ENCODE results near the gene MLF2.
"Not testable (repeated sequence)": the region's sequence is repeated elsewhere in the genome, so short reads cannot be mapped to it uniquely, and the experiment has no call there.

The MLF2 gene

DNA sequence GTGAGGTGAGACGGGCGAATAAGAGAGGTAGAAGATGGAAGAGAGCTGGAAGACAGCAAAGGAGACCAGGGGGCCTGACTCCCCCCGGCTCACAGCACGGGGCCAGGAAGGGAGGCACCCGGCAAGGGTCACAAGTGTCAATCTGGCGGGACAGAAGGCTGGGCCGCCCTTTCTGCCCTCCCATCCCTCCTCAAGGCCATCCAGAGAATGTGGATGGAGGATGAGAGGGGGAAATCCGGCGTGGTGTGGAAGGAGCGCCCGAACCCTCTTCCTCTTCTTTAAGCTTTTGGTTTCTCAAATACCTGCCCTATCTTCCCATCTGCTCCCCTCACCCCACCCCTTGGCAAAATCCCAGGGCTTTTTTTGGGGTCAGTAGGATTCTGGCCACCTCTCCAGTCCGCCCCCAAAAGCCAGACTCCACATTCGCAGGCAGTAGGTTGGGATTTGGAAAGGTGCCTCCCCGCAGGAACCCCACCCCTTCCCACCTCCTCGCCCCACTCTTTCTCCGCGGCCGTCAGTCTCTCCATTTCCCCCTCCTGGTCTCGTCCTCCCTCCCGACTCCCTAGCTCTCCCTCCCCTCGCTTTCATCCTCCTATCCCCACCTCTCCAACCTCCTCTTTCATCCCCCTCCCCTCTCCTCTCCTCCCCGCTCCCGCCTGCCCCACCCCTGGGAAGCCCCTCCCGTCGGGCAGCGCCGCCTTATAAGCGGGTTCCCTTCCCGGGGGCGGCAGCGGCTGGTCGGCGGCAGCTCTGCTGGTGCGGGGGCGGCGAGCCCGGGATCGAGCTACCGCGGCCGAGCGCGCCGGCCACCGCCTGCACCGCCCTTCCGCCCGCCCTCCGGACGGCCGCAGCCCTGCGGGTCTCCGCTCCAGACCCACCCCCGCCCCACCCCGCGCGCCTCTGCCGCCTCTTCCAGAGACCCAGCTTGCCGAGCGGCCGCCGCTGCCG, 13.0 kb upstream of the MLF2 start, which contains the start of gene PTMS:
Gene PTMS, plus strand, starts transcription at position 730 of the 948 bp plus-strand sequence. CDS start 343 bp downstream, outside the sequence.
- DNase-seq (ENCODE audit: low read depth): peak; percentile 94

DNA sequence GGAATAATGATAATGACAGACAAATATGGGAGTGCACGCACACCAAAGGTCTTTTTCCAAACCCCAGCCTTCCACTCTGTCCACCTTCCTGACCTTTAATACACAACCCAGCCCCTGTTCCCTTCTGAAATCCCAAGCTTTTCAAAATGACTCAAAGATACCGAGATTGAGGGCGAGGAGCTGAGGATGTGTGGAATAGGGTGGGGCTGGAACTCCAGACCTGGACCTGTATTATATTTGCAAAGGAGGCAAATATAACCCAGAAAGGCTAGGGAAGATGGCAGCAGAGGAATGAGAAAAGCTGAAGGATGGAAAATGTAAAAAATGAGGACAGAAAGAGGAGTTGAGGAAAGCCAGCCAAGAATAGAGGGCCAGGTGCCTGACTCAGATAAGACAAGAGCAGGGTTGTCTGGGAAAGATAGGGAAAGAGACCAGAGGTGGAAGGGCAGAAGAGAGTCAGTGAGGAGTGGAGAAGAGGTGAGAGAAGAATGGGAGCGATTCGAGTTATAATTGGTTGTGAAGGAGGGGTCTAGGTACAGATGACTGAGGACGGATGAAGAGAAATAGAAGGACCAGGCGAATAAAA, 12.2 kb upstream of the MLF2 start:
- DNase-seq (ENCODE audit: low read depth): no peak

DNA sequence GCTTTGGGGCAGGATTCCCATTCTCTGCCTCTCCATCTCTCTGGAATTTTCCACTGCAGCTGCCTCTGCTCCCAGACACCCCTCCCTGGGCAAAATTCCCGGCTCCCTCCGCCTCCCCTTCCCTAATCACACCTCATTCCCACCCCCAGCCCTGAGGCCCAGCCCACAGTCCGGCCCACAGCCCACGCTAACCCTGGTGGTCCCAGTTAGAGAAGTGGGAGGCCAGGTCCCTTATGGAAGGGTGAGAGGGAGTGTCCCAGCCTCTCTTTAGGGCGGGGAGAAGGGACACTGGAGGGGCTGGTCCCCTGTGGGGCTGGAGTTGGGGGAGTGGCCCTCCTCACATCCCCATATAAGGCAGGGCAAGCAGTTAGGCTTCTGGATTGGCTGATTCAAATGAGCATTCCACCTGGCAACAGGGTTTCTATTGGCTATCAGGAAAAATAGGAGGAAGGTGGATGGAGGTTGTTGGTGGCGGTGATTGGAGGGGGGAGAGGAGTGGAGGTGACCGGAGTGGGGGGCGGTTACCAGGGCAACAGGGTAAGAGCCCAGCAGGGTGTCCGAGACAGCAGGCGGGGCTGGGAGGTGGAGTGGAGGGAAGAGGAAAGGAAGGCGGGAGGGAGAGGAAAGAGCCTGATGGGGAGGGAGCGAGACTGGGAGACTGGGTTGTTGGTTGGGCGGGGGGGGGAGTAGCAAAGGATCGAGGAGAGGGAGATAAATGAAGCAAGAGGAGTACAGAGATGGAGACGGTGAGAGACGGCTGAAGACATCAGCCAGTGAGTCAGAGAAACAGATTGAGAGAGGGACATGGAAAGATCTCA, 11.3 kb upstream of the MLF2 start:
- DNase-seq (ENCODE audit: low read depth): peak; percentile 99

DNA sequence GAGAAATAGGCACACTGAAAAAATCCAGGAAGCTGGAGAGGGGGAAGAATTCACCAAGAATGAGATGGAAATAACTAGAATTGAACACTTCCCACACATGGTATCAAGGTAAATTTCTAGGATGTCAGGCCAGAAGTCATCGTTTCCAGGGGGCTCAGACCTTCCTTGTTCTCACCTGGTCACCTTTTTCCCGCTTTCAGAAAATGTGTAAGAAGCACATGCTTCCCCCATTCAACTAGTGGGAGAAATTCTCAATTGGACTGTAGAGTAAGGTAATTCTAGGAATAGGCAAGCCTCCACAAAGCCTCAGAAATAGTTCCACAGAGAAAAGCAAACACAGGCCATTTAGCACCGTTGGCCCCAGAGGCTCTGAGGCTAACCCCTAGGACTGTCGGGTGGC, 10.4 kb upstream of the MLF2 start:
- no peak for DNase-seq (ENCODE audit: low read depth)

DNA sequence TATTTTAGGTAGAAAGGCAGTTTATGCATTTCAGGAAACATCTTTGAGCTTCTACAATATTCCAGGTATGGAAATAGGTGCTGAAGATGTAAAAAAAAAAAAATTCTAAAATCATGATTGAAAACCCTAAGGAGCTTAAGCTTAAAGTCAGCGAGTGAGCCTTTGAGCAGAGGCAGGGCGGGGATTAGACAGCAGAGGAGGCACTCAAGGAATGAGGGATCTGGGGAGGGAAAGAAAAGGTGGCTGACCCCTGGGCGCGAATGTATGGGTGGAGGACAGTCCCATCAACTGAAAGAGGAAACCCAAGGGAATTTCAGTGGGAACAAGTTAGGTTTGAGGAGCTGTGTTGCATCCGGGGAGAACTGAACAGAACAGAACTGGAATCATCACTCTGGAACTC, 6.8 kb upstream of the MLF2 start:
- no peak for DNase-seq (ENCODE audit: low read depth)

GRCh38 chr12:6758506-6759095, 5.7 kb upstream of the MLF2 start:
- no peak for DNase-seq (ENCODE audit: low read depth)

- DNase-seq (ENCODE audit: low read depth): no peak
Measured at GRCh38 chr12:6757028-6757690, 4.2 kb upstream of the MLF2 start.

- DNase-seq (ENCODE audit: low read depth): no peak
Measured at GRCh38 chr12:6754411-6754810, 1.5 kb upstream of the MLF2 start.

DNA sequence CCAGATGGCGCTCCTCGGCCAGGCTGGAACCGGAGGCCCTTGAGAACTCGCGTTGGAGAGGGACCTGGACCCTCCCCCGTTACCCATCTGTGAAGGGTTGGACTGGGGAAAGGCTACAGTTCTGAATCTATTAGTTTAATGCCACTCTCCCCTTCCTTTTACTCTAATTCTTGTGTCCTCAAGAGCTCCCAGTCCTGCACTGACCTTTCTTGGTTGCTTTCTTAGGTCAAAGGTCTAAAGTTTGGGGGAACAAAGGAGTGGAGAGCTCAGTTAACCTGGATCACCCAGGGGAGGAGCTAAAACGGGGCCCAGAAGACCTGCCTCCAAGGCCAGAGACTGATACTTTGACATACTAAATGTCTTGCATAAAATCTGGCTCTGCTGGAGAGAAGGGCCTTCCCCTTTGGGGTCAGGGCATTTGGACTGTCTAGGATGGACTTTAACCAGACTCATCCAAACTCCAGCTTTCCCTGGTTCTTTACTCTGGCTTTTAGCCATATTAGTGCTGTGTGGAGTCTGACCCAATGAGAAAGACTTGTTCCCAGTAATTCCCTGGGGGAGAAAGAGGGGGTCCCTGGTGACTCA, 923 bp upstream of the MLF2 start:
- no peak for DNase-seq (ENCODE audit: low read depth)

DNA sequence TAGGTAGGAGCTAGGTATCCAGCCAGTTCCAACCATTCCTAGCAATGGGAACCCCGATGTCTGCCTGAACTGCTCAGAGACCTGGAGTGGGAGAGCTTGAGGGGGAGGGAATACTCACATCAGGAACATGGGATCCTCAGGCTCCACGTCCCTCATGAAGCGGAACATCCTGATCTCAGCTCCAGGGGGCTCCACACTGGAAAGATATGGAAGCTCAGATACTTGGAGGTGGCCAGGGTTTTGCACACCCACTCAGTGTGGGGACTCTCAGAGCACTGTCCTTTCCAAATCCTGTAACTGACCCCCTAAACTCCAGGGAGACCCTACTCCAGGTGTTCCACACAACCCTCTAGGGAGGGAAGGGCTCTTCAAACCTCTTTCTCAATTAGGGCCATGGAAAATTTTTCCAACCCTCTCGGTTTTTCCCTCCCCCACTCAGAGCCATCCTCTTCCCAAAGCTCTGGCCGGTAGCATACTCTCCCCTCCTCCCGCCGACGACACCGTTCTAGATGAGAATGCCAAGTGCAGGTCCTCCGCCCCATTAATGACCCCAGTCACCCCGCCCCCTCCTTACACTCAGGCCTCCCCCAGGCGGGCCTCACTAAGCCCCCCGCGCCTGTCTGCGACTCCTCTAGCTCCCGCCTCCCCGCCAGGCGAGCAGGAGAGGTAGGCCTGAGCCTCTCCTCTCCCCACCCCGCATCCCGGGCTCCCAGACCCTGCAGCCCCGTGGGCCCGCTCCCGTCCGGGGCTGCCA, 597 bp downstream of the MLF2 start:
- DNase-seq (ENCODE audit: low read depth): no peak

DNA sequence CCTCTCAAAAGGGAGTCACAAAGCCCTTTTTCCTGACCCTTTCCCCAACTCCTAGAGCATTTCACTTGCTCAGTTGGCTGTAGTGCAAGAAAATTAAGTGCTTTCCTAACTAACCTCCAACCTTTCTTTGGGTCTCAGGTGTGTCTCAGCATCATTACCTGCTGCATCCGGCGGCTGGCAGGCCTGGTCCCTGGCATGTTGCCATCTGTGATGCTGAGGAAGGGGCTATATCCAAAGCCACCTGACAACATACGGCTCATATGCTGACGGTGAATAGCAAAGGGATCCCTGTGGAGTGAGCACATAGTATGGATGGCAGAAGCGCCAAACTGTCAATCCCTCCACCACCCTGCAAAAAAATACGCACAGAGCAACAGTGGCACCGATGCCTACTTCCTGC, 1.2 kb downstream of the MLF2 start:
- no peak for DNase-seq (ENCODE audit: low read depth)

- no peak for DNase-seq (ENCODE audit: low read depth)
Measured at GRCh38 chr12:6750506-6750905, 2.4 kb downstream of the MLF2 start.

GRCh38 chr12:6748761-6749160, 4.2 kb downstream of the MLF2 start:
- DNase-seq (ENCODE audit: low read depth): no peak

DNA sequence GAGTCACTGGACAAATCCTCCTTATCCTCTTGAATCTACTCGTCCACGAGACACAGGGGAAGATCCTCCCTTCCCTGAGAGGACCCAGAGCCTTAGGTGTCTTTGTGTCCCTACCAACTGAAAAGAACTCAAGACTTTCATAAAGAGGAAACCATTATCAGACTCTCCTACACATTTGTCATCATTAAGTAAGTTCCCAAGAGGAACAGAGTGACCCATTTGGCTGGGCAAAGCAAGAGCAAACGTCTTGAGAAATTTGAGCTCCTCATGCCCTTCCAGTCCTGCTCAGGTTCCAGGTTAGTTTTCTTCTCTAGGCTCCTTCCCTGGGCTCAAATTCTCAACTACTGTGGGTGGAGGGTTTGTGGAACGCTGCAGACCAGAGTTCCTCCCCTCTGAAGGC, 5.7 kb downstream of the MLF2 start:
- no peak for DNase-seq (ENCODE audit: low read depth)

DNA sequence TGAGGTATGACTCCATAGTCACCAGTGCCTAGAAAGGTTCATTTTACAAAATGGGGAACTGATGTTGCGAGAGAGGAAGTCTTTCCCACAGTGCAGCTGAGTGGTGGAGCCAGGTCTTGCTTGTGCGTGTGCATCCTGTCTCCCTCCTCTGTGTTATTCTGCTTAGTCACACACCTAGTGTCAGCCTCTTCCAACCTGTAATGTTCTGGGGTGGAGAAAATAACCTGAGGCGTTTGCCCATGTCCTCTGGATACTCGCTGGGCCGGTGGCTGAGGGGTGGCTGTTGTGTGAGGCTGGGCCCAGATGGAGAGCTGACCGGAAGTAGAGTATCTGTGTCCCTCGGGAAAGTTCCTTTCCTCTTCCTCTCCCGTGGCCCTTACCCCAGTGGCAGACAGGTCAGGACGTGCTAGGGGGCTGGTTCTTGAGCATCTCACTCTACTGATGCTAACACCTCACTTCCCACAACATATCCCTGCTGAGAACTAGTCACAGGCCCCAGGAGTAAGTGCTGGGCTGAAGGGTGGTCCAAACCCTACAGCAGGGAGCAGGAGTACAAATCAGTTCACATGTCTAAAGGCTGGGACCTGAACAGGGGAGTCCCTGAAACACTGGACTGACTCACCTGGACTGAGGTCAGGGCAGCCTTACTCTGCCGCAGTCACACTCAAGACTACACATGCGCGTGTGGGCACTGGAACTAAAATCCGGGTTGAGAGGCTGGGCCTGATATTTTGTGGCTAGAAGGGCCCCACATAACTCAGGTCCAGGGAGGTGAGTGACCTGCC, 7.0 kb downstream of the MLF2 start:
- no peak for DNase-seq (ENCODE audit: low read depth)

DNA sequence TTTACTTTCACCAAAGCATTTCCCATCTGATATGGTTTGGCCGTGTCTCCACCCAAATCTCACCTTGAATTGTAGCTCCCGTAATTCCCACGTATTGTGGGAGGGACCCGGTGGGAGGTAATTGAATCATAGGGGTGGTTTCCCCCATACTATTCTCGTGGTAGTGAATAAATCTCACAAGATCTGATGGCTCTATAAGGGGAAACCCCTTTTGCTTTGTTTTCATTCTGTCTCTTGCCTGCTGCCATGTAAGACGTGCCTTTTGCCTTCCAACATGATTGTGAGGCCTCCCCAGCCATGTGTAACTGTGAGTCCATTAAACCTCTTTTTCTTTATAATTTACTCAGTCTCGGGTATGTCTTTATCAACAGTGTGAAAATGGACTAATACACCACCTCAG, 9.6 kb downstream of the MLF2 start:
- DNase-seq (ENCODE audit: low read depth): not testable (repeated sequence)

DNA sequence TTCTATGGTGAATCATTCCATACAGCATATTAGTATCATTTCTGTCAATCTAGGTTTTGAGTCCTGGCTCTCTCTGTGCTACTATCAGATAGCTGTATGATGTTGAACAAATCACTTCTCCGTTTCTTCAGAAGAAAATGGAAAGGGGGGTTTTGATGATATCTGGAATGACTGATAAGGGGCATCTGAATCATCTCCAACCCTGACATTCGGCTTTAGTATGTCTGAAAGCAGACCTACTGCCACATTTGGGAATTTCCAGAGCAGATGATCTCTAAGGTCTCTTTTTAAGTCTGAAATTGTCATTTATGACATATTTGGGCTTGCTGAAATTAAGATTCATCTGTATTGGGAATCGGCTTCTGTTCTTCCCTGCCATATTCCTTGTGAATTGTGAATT, 10.1 kb downstream of the MLF2 start:
- no peak for DNase-seq (ENCODE audit: low read depth)

DNA sequence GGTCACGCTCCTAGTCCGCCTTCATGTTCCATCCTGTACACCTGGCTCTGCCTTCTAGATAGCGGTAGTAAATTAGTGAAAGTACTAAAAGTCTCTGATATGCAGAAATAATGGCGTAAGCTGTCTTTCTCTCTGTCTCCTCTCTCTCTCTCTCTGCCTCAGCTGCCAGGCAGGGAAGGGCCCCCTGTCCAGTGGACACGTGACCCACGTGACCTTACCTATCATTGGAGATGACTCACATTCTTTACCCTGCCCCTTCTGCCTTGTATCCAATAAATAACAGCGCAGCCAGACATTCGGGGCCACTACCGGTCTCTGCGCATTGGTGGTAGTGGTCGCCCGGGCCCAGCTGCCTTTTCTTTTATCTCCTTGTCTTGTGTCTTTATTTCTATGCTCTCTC, 10.9 kb downstream of the MLF2 start:
- not testable (repeated sequence) for DNase-seq (ENCODE audit: low read depth)

- no peak for DNase-seq (ENCODE audit: low read depth)
Measured at GRCh38 chr12:6736754-6737153, 16.2 kb downstream of the MLF2 start.
